Measurements from ENCODE around the gene RAB3GAP1. TPM values are rescaled to one million over a fixed set of nuclear protein-coding genes. Genes with fewer than 3 reads are reported as not detected.

RAB3GAP1 gene
- total RNA-seq, 1 experiment from 2014 or later, result 32.0 TPM

- Mint-ChIP-seq H3K27me3 (ENCODE audit: low read depth) (no peaks in the 10 kb centered on the region), H3K4me1 (peaks cover 0 to 6% of the 10 kb centered on the region in 2 experiments; a peak in 2 of 4 replicates), H3K9me3 (peaks cover 20 to 22% of the 10 kb centered on the region in 2 experiments), H3K4me3 (no peak overlapping the region), H3K36me3 (ENCODE audit: insufficient read depth in 1 of 3, low read depth in 3 of 3) (peaks cover 42 to 81% (median 65%) of the 10 kb centered on the region in 3 experiments), H3K27ac (no peak overlapping the region)
- H4K91ac ChIP-seq (ENCODE audit: insufficient read length, low read depth, low read length), result no peak overlapping the region
- H3K14ac ChIP-seq (ENCODE audit: insufficient read depth, low read length), result no peak overlapping the region
- DNase-seq, result no peak
- H2BK120ac ChIP-seq (ENCODE audit: low read depth, low read length, poor library complexity, severe bottlenecking), result no peak overlapping the region
- no peak overlapping the region for H3K4me2 ChIP-seq (ENCODE audit: insufficient read depth, insufficient read length, low read length)
- no peak for TF ChIP-seq CTCF (conservative IDR thresholded peaks at IDR 0.05)
- no peaks in the 10 kb centered on the region; the same call in 1 of the 2 replicates for H3K79me2 ChIP-seq (ENCODE audit: insufficient read depth, low read length)
- H3K23me2 ChIP-seq (ENCODE audit: insufficient read length, low read depth, low read length, poor library complexity, severe bottlenecking), result no peaks in the 10 kb centered on the region
- no peak overlapping the region for H3T11ph ChIP-seq (ENCODE audit: low read length)
- H3K79me1 ChIP-seq (ENCODE audit: insufficient read depth, low read depth, low read length, poor library complexity, severe bottlenecking), result peaks cover 3% of the 10 kb centered on the region
- no peaks in the 10 kb centered on the region for H3K4me1 ChIP-seq (ENCODE audit: insufficient read depth, low read length)
- no peak overlapping the region for H2BK5ac ChIP-seq (ENCODE audit: insufficient read length, low read length)
- no peak overlapping the region for H3K27ac ChIP-seq (ENCODE audit: insufficient read length, low read depth, low read length)
- no peak overlapping the region for H3K56ac ChIP-seq (ENCODE audit: insufficient read length, low read depth, low read length)
- no peak overlapping the region for H2BK12ac ChIP-seq (ENCODE audit: insufficient read length, low read depth, low read length)
- H3K4ac ChIP-seq (ENCODE audit: low read depth, low read length), result no peak overlapping the region
- H4K20me1 ChIP-seq (ENCODE audit: control insufficient read depth, insufficient read depth, insufficient read length), result no peaks in the 10 kb centered on the region
- no peak overlapping the region for H2AFZ ChIP-seq (ENCODE audit: low read length)
- H2BK15ac ChIP-seq (ENCODE audit: low read depth, low read length), result no peak overlapping the region
- H2BK20ac ChIP-seq (ENCODE audit: low read depth, low read length, poor library complexity, severe bottlenecking), result no peak overlapping the region
- no peak overlapping the region for H3K9ac ChIP-seq (ENCODE audit: extremely low read depth, insufficient read length, low read length)
- no peaks in the 10 kb centered on the region for H3K9me3 ChIP-seq (ENCODE audit: control insufficient read depth, low read depth, low read length)
- no peak overlapping the region for H2AK5ac ChIP-seq (ENCODE audit: insufficient read length, low read length)
- no peak overlapping the region for H4K8ac ChIP-seq (replicated peaks; ENCODE audit: insufficient read length, low read depth, low read length)
- H3K23ac ChIP-seq (ENCODE audit: insufficient read length, low read depth, low read length), result no peak overlapping the region
- no peaks in the 10 kb centered on the region for H3K27me3 ChIP-seq (ENCODE audit: insufficient read depth, low read length)
- no peak overlapping the region for H4K5ac ChIP-seq (ENCODE audit: insufficient read length, low read depth, low read length)
- no peak overlapping the region for H3K18ac ChIP-seq (ENCODE audit: insufficient read length, low read depth, low read length)
Measured at GRCh38 chr2:135140606-135141005, 88.5 kb downstream of the RAB3GAP1 start.

Measured in H9 (cell line).